Endothelial cell of umbilical vein (primary cell): Measurements from ENCODE around the gene APBB1. TPM values are rescaled to one million over a fixed set of nuclear protein-coding genes. Genes with fewer than 3 reads are reported as not detected.

Source experiments
- Bru-seq: library from RNA; stranded (reverse); fragments of 400-500 nt; gene quantifications from one replicate; lab custom pipeline; 2021; lab: Mats Ljungman, UMichigan
- BruChase-seq, 2 experiments: library from RNA; stranded (reverse); fragments of 400-500 nt; gene quantifications; one replicate each; lab custom pipeline; 2021; lab: Mats Ljungman, UMichigan
- BruUV-seq: library from RNA; stranded (reverse); fragments of 400-500 nt; replicated peaks from 2 replicates; lab custom pipeline; 2021; lab: Mats Ljungman, UMichigan
- CTCF ChIA-PET: fragments of 300-600, 350-600 bp; sonication (Branson Sonifier 250); formaldehyde crosslinking; loops from one replicate; lab custom pipeline; 2021; ENCODE audit warnings: antibody characterized with exemption, inconsistent platforms; lab: Charles Lee
- POLR2A ChIA-PET: fragments of 300-600, 350-600 bp; sonication (Branson Sonifier 250); formaldehyde crosslinking; loops from one replicate; lab custom pipeline; 2021; ENCODE audit warnings: antibody characterized with exemption, inconsistent platforms; lab: Charles Lee
- DNase-seq: peaks from one replicate; pipeline ENCODE4 v3.0.0-alpha.2; 2011; ENCODE audit warnings: low read depth, low spot score
- FAIRE-seq: peaks from 2 replicates; lab custom pipeline; 2011; peaks lifted over from hg19 to GRCh38; lab: Jason Lieb, UNC
- H2AFZ ChIP-seq: 2 replicates; pipeline ENCODE4 v1.6.0; 2012; ENCODE audit warnings: low read depth, low read length, control low read depth, inconsistent platforms
- H3K27ac ChIP-seq: 2 replicates; pipeline ENCODE4 v1.5.1; 2011; ENCODE audit warnings: low read depth, mild to moderate bottlenecking, control low read depth, low read length, moderate library complexity; ENCODE audit not compliant: insufficient read depth
- H3K27me3 ChIP-seq, 2 experiments: 2 replicates each; pipeline versions ENCODE4 v1.6.0 to v1.6.1; 2011; ENCODE audit warnings: low read length in 2 of 2, mixed read lengths in 1 of 2; ENCODE audit not compliant: control insufficient read depth in 2 of 2, insufficient read depth in 2 of 2
- H3K36me3 ChIP-seq, 2 experiments: 2 replicates in 1 of 2; 3 replicates in 1 of 2; pipeline ENCODE4 v1.5.1; 2011; ENCODE audit warnings: low read length in 2 of 2, mild to moderate bottlenecking in 1 of 2, moderate library complexity in 1 of 2; ENCODE audit not compliant: control insufficient read depth in 2 of 2, insufficient read depth in 2 of 2; ENCODE audit errors: extremely low read depth in 1 of 2
- H3K4me1 ChIP-seq: 3 replicates; pipeline ENCODE4 v1.5.1; 2011; ENCODE audit warnings: mild to moderate bottlenecking, low read length; ENCODE audit not compliant: control insufficient read depth, insufficient read depth; ENCODE audit errors: extremely low read depth
- H3K4me2 ChIP-seq: 2 replicates; pipeline ENCODE4 v1.6.1; 2011; ENCODE audit warnings: low read length, control low read depth, mixed read lengths; ENCODE audit not compliant: insufficient read depth
- H3K4me3 ChIP-seq, 3 experiments: fragments of 200-600 bp in 1 of 3; sonication (generic), shearing (Covaris generic) in 1 of 3; replicated peaks in 1 of 3; 2 replicates each; pipeline ENCODE4 v1.5.1; 2011 to 2016; ENCODE audit warnings: control low read depth in 3 of 3, low read length in 3 of 3, mild to moderate bottlenecking in 2 of 3, inconsistent platforms in 1 of 3, low read depth in 1 of 3, moderate library complexity in 1 of 3; ENCODE audit not compliant: insufficient read depth in 1 of 3
- H3K79me2 ChIP-seq: 2 replicates; pipeline ENCODE4 v1.6.0; 2012; ENCODE audit warnings: low read length, inconsistent platforms; ENCODE audit not compliant: control insufficient read depth, insufficient read depth
- H3K9ac ChIP-seq: replicated peaks from 2 replicates; pipeline ENCODE3; 2011; ENCODE audit warnings: low read length, control low read depth; ENCODE audit not compliant: insufficient read depth; ENCODE audit errors: extremely low read depth
- H3K9me1 ChIP-seq: replicated peaks from 3 replicates; pipeline ENCODE4 v1.6.0; 2011; ENCODE audit warnings: mild to moderate bottlenecking, low read length; ENCODE audit not compliant: control insufficient read depth, insufficient read depth; ENCODE audit errors: extremely low read depth
- H3K9me3 ChIP-seq: replicated peaks from 2 replicates; pipeline ENCODE4 v1.5.1; 2012; ENCODE audit warnings: low read length, inconsistent platforms; ENCODE audit not compliant: control insufficient read depth, insufficient read depth
- H4K20me1 ChIP-seq: replicated peaks from 2 replicates; pipeline ENCODE3; 2011; ENCODE audit warnings: mild to moderate bottlenecking, low read length; ENCODE audit not compliant: control insufficient read depth, insufficient read depth; ENCODE audit errors: extremely low read depth
- MYC ChIP-seq: IDR thresholded peaks from one replicate; pipeline ENCODE4 v1.6.1; 2011; ENCODE audit warnings: mild to moderate bottlenecking, low read depth, low read length
- POLR2A ChIP-seq: IDR thresholded peaks from 2 replicates; pipeline ENCODE4 v1.6.1; 2012; ENCODE audit warnings: low read depth, mild to moderate bottlenecking, control low read depth, low read length
- POLR2AphosphoS5 ChIP-seq: IDR thresholded peaks from 2 replicates; pipeline ENCODE4 v1.6.1; 2012; ENCODE audit warnings: low read depth, mild to moderate bottlenecking, control low read depth, low read length, moderate library complexity; ENCODE audit not compliant: insufficient read depth
- dilution Hi-C: fragments of 300-500 bp; cut with MboI; formaldehyde crosslinking; loops from one replicate; pipeline ENCODE4 v1.15.0; 2019; ENCODE audit warnings: low sequenced_read_pairs; ENCODE audit not compliant: extremely low pct_ligation_motif_present
- intact Hi-C: fragments of 100-400 bp; cut with micrococcal nuclease; formaldehyde crosslinking; loops from one replicate; pipeline ENCODE4 v1.10.0; 2022
- long read RNA-seq: library from polyadenylated mRNA; stranded (forward); transcript quantifications from one replicate; pipeline ENCODE4 v2.0.0, GENCODE V29; 2021
- polyA minus RNA-seq, 3 experiments: library from RNA; depleted of rRNA, polyadenylated mRNA; stranded (reverse); fragments of >200 nt; gene quantifications; 1 replicate in 1 of 3; 2 replicates in 2 of 3; pipeline ENCODE4 v1.2.3, GENCODE V29; 2011
- polyA plus RNA-seq, 4 experiments: library from polyadenylated mRNA; depleted of rRNA in 3 of 4; stranded (reverse) in 3 of 4; unstranded in 1 of 4; fragments of >200 nt; gene quantifications; 2 replicates each; pipeline versions ENCODE4 v1.2.1 to v1.2.3, GENCODE V29; 2011 to 2012; ENCODE audit warnings: missing spikeins in 1 of 4
- total RNA-seq: library from RNA; stranded (reverse); gene quantifications from 2 replicates; pipeline ENCODE4 v1.2.3, GENCODE V29; 2021
- TF ChIP-seq, protein P1 (sequence below), 2 donors: IDR thresholded peaks; 1 replicate in 1 of 2; 2 replicates in 1 of 2; pipeline ENCODE4 v1.5.1; 2011; ENCODE audit warnings: low read length in 2 of 2, mild to moderate bottlenecking in 2 of 2, moderate library complexity in 2 of 2, control low read depth in 1 of 2, inconsistent platforms in 1 of 2, low read depth in 1 of 2; ENCODE audit not compliant: insufficient read depth in 1 of 2; ENCODE audit errors: extremely low read depth in 1 of 2
- TF ChIP-seq, protein P2 (sequence below): IDR thresholded peaks from 2 replicates; pipeline ENCODE4 v1.6.1; 2011; ENCODE audit not compliant: insufficient read depth, insufficient read length

APBB1 gene
- 44.3 and 48.0 TPM in 2 replicates for total RNA-seq
- polyA plus RNA-seq, result 63.5 and 63.8 TPM in 2 replicates
- polyA plus RNA-seq (2011; cell fraction: cytosol; rRNA removed), result 49.8 and 54.0 TPM in 2 replicates
- polyA plus RNA-seq (2011; cell fraction: nucleus; rRNA removed), result 58.4 and 65.1 TPM in 2 replicates
- 48.3 and 48.6 TPM in 2 replicates for polyA plus RNA-seq (2012)
- polyA minus RNA-seq, result 51.7 and 55.7 TPM in 2 replicates
- polyA minus RNA-seq (2011; cell fraction: cytosol; rRNA and poly(A)+ RNA removed), result not detected
- 15.2 and 20.3 TPM in 2 replicates for polyA minus RNA-seq (2011; cell fraction: nucleus; rRNA and poly(A)+ RNA removed)
- Bru-seq, nascent RNA, result percentile 51 among the genes with signal in this experiment
- percentile 72 among the genes with signal in this experiment for BruChase-seq, experiment 1, labeled RNA remaining after a 6-hour chase
- percentile 60 among the genes with signal in this experiment for BruChase-seq, experiment 2, labeled RNA remaining after a 2-hour chase
- long read RNA-seq, transcript APBB1-201 (14 exons, 2,636 nt), result major isoform, 49 of 85 reads
- long read RNA-seq, transcript APBB1-205 (3 exons, 1,229 nt), result minor isoform, 5 of 85 reads
- long read RNA-seq, partial matches to known transcripts, result 5 of 85 reads
- long read RNA-seq, other reads (novel, unspliced or antisense), result 25 of 85 reads

- Histone ChIP-seq H3K4me1 (peaks cover 10% of the 10 kb centered on the region), H3K79me2 (no peaks in the 10 kb centered on the region), H3K4me2 (peak within 1 kb of the TSS; percentile 97), H3K27me3 (peaks cover 7 to 14% of the 10 kb centered on the region in 2 experiments), H4K20me1 (no peaks in the 10 kb centered on the region), H3K9me3 (no peaks in the 10 kb centered on the region), H2AFZ (peak within 1 kb of the TSS; percentile 96), H3K27ac (no peak within 1 kb of the TSS), H3K4me3 (peak within 1 kb of the TSS; percentile 78 to 88 (median 86)), H3K36me3 (no peaks in the 10 kb centered on the region), H3K9ac (peak within 1 kb of the TSS; percentile 66), H3K9me1 (no peaks in the 10 kb centered on the region)
- BruUV-seq, result no TSS peak
- TF ChIP-seq POLR2AphosphoS5 (peak; percentile 77), MYC (no peak), POLR2A (peak; percentile 79)
- TF ChIP-seq, protein P1, sequence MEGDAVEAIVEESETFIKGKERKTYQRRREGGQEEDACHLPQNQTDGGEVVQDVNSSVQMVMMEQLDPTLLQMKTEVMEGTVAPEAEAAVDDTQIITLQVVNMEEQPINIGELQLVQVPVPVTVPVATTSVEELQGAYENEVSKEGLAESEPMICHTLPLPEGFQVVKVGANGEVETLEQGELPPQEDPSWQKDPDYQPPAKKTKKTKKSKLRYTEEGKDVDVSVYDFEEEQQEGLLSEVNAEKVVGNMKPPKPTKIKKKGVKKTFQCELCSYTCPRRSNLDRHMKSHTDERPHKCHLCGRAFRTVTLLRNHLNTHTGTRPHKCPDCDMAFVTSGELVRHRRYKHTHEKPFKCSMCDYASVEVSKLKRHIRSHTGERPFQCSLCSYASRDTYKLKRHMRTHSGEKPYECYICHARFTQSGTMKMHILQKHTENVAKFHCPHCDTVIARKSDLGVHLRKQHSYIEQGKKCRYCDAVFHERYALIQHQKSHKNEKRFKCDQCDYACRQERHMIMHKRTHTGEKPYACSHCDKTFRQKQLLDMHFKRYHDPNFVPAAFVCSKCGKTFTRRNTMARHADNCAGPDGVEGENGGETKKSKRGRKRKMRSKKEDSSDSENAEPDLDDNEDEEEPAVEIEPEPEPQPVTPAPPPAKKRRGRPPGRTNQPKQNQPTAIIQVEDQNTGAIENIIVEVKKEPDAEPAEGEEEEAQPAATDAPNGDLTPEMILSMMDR (IDR thresholded peaks at IDR 0.05; ENCODE audit: extremely low read depth in 1 of 2, insufficient read depth in 1 of 2, low read depth in 1 of 2, low read length in 2 of 2), result peak in 1 of 2 donors; percentile 18
- TF ChIP-seq, protein P2, sequence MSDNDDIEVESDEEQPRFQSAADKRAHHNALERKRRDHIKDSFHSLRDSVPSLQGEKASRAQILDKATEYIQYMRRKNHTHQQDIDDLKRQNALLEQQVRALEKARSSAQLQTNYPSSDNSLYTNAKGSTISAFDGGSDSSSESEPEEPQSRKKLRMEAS, result no peak
- peak; percentile 67 for DNase-seq
- ChIA-PET POLR2A (interaction anchor here (0.8 to 1.4 kb wide), 6 partner anchors 25 to 199 kb away, joined by 3 to 9 read pairs (median 4); partner anchors contain the start of genes SMPD1 and TRIM3), CTCF (interaction anchor here (0.6 to 3.5 kb wide), 23 partner anchors 12 to 337 kb away, joined by 3 to 40 read pairs (median 4); partner anchors contain the start of genes ARFIP2, SMPD1 and TIMM10B)
- FAIRE-seq, result peak; percentile 80
- intact Hi-C loops, result loop anchor here (1.0 to 2.0 kb wide), 3 partner anchors 29 to 62 kb away; partner anchors contain the start of genes ARFIP2, SMPD1 and TIMM10B
- dilution Hi-C loops, result no loop called here
Measured at GRCh38 chr11:6419009-6419631, at the start of gene APBB1. Gene APBB1, minus strand, starts transcription at chr11:6419094. Its CDS starts 7,747 bp downstream, at chr11:6411347.
